HG02571 (cell line): Measurements from ENCODE around the gene TSPAN1.
"Not testable (repeated sequence)": the region's sequence is repeated elsewhere in the genome, so short reads cannot be mapped to it uniquely, and the experiment has no call there.

Source experiments
- ATAC-seq: cut with Tn5 transposase; IDR thresholded peaks from one replicate; pipeline ENCODE4 v1.9.1; 2021; ENCODE audit warnings: mild to moderate bottlenecking, moderate library complexity; ENCODE audit not compliant: unreplicated experiment

The TSPAN1 gene

GRCh38 chr1:46211051-46211450 is 36.2 kb downstream of the TSPAN1 start:
- no peak for ATAC-seq

- ATAC-seq = no peak
Observed at GRCh38 chr1:46215504-46215903, 40.6 kb downstream of the TSPAN1 start.

- no peak for ATAC-seq
Observed at GRCh38 chr1:46218443-46218842, 43.6 kb downstream of the TSPAN1 start.

GRCh38 chr1:46219551-46220520 is 44.9 kb downstream of the TSPAN1 start:
- no peak for ATAC-seq

GRCh38 chr1:46220808-46221207 is 45.9 kb downstream of the TSPAN1 start:
- no peak for ATAC-seq

GRCh38 chr1:46221749-46222148 is 46.9 kb downstream of the TSPAN1 start:
- ATAC-seq = no peak

- not testable (repeated sequence) for ATAC-seq
Observed at GRCh38 chr1:46223055-46223454, 48.2 kb downstream of the TSPAN1 start.

- ATAC-seq = peak; percentile 69
Observed at GRCh38 chr1:46223472-46223943, 48.6 kb downstream of the TSPAN1 start.

GRCh38 chr1:46224966-46225365 is 50.1 kb downstream of the TSPAN1 start:
- no peak for ATAC-seq

- not testable (repeated sequence) for ATAC-seq
Observed at GRCh38 chr1:46231231-46231630, 56.3 kb downstream of the TSPAN1 start.
